ENCODE results near the gene VPS51.
"Not testable (repeated sequence)": the region's sequence is repeated elsewhere in the genome, so short reads cannot be mapped to it uniquely, and the experiment has no call there.

The VPS51 gene

DNA sequence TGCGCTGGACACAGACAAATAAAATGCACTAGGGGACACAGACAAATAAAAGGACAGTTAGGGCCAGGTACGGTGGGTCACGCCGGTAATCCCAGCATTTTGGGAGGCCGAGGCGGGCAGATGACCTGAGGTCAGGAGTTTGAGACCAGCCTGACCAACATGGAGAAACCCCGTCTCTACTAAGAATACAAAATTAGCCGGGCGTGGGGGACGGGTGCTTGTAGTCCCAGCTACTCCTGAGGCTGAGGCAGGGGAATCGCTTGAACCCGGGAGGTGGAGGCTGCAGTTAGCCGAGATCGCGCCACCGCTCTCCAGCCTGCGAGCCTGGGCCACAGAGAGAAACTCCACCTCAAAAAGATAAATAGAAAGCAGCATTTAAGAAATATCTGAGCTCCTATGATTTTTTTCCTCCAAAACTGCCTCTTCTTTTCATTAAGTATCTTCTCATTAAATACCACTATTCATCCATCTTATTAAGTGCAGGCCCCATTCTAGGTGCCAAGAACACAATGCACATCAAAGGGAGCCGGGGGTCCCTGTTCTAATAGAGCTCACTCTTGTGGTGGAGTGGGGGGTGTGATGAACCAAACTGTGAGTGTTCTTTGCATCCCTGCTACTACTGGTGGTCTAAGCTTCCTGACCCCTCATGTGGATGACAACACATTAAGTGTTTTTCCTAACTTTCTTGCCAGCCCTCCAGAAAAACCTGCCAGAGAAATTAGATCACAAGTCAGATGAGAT lies 22.3 kb downstream of the VPS51 start:
- no peak overlapping the region for H3K4me3 ChIP-seq (ENCODE audit: low read depth, low read length)

DNA sequence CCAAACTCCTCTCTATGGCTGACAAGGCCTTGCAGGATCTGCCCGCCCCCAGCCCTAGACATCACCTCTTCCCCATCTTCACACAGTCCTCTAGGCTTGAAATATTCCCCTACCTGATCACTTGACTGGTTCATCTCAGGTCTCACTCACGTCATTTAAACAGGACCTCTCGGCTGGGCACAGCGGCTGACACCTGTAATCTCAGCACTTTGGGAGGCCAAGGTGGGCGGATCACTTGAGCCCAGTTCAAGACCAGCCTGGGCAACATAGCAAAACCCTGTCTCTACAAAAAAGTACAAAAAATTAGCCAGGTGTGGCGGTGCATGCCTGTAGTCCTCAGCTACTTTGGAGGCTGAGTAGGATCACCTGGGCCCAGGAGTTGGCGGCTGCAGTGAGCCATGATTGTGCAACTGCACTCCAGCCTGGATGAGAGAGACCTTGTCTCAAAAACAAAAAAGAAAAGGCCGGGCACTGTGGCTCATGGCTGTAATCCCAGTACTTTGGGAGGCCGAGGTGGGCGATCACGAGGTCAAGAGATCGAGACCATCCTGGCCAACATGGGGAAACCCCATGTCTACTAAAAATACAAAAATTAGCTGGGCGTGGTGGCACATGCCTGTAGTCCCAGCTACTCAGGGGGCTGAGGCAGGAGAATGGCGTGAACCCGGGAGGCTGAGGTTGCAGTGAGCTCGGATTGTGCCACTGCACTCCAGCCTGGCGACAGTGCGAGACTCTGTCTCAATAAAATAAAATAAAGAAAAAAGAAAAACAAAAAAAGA lies 23.1 kb downstream of the VPS51 start:
- H3K4me3 ChIP-seq (ENCODE audit: low read depth, low read length) = not testable (repeated sequence)

DNA sequence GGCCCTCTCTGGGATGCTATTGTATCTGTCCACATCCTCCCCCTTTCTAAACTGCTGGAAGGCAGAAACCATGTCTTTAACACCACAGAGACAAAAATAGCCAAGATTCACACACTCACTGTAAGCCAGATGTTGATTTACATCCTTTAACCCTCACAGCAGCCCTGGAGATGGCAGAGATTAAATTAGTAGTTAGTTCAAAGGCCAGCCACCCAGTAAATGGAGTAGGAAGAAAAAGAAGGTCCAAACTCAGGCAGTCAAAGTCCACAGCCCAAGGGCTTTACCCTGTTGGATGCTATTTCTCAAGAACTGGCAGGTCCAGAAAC lies 23.6 kb downstream of the VPS51 start:
- H3K4me3 ChIP-seq (ENCODE audit: low read depth, low read length) = no peak overlapping the region

DNA sequence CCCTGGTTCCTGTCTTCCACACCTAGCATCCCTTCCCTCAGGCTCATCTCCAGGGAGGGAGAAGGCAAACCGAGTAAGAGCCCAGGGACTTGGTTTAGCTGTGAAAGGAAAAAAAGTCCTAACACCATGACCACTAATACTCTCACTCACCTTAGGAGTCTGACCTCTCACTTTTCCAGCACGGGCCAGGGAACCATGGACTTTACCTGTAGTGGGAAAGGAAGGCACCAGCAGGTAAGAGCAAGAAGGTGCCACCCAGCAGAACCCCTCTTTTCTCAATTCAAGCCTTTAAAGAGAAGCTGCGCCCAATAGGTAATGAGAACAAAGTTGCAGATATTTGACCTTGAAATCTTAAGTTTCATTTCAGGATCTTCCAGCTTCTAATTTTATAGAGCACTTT lies 24.8 kb downstream of the VPS51 start:
- peak overlapping the region; percentile 100 for H3K4me3 ChIP-seq (ENCODE audit: low read depth, low read length)

DNA sequence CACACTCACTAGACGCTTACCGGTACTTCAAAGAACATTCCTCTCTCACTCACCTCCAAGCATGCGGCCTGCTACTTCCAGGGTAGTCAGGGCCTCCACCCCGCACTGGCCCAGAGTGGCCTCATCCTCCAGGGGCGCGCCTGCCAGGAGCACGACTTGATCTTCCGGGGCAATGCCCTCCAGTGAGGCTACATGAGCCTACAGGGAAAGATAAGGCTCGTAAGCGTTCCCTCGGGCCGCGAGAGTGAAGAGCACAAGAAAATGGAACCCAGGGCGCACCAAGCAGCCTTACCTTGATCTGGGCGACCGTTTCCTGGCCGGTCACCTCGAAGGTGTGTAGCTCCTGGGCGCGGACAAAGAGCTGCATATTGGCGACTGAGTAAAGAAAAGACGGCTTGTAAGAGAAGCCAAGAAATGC lies 25.4 kb downstream of the VPS51 start:
- peak overlapping the region; percentile 100 for H3K4me3 ChIP-seq (ENCODE audit: low read depth, low read length)

DNA sequence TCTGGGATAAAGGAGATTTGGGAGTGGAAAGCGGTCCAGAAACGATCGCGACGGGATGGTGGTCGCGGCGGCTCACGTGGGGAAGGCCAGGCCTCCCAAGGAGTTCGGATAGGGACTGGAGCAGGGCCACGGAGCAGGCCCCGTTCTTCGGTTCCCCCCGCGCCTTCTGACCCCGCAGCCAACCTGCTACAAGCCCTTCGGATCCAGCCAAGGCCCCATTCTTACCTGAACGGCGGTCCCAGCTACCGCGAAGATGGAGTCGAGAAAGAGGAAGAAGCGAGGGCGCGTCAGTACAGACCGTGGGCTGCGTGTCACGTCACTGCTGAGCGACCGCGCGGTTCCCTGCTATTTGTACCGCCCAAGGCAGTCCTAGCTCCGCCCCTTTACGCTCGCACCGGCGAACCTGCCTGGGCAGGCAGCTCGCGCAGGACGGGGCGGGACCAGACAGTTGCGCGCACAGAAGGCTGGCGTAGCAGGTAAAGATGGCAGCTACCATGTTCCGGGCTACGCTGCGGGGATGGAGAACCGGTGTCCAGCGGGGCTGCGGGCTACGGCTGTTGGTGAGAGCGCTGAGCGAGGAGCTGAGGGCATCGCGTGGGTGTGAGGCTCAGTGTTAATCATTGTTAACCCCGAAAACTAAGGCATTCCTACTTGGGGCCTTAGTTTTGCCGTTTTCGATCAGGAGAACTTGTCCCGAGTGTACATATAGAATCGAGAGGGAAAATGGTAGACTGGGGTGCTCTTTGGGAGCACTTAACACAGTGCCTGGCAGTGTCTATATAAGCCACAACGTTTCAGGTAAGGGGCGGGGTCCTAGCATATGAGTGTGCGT lies 26.1 kb downstream of the VPS51 start, which contains the start of the genes FAU and MRPL49:
TSS of gene FAU (minus strand) at position 270 of the 832 bp plus-strand sequence. CDS start 321 bp downstream, outside the sequence.
TSS of gene MRPL49 (plus strand) at position 457 of the 832 bp plus-strand sequence. CDS start at position 483, 26 bp downstream.
- peak within 1 kb of the TSS; percentile 100 for H3K4me3 ChIP-seq (ENCODE audit: low read depth, low read length)

DNA sequence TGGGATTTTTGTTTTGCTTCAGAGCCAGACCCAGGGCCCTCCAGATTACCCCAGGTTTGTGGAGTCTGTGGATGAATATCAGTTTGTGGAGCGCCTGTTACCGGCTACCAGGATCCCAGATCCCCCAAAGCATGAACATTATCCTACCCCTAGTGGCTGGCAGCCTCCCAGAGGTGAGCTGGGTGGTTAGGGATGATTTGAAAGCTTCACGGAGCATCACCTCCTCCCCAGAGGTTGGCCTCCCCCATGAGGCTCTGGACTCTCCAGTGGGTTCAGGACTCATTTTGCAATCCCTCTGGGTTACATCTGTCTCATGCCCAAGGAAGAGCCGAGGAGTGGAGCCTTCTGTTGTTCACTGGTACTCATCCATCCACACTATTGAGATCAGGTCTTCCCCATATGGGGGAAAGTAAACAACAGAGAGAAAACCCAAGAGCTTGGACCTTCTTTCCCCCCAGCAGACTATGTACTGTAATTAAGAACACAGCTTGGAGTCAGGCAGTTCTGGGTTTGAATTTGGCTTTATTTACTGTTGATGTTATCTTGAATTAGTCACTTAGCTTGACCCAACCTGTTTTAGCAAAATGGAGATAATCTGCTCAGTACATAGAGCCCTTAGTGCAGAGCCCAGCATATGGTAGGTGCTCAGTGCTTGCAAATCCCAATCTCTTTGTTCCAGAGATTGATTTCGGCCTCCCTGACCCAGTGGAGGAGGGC lies 28.6 kb downstream of the VPS51 start:
- no peak overlapping the region for H3K4me3 ChIP-seq (ENCODE audit: low read depth, low read length)

DNA sequence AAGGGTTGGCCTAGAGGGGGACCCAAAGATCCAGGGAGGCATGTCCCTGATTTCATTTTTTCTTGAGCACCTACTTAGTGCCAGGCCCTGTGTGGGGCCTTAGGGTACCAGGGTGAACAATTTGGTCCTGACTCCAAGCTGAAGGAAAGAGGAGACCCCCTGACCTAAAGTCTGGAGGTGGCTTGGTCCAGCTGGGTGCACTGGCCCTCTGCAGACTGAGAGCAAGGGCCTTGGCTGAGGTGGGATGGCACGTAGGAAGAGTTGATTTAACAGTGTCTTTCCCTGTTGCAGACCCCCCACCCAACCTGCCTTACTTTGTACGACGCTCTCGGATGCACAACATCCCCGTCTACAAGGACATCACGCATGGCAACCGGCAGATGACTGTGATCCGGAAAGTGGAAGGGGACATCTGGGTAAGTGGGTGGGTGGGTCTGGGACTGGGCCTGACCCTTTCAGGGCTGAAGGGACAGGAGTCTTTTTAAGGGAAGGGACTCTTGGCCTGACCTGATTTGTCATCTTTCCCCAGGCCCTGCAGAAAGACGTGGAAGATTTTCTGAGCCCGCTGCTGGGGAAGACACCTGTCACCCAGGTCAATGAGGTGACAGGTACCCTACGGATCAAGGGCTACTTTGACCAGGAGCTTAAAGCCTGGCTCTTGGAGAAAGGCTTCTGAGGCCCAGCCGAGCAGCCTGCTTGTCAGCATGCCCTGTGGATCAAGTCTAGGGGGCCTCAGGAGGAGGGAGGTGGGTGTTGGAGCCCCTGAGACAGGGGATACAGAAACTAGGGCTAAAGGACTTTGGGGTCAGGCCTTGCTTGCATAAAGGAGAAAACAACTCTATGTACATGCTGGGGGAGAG lies 29.4 kb downstream of the VPS51 start:
- no peak overlapping the region for H3K4me3 ChIP-seq (ENCODE audit: low read depth, low read length)

DNA sequence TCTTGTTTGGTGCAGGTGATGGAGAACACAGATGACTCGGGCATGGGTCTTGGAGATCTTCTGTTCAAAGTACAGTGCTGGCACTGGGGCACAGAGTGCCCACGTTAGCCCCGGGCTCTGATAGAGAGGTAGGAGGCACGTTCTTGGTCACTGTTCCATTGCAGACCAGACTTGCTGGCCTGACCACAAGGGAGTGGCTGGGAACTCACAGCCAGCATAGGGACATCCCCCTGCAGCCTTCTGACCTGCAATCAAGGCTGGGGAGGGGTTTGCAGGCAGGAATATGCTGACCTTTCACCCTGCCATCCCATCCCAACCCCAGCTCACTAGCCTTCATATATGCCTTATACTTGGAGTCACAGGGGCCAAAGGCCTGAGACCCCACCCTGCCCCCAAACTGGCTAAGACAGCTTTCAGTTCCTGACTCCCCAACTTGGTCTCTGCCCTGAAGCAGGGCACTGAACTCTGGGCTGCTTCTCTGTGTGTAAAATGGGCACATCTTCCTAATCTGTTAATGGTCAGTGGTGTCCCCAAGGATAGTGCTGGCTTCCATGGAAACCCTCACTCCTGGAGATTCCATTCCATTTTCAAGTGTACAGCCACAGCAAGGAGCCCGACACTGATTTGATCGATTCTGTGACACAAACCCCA lies 30.7 kb downstream of the VPS51 start:
- no peak overlapping the region for H3K4me3 ChIP-seq (ENCODE audit: low read depth, low read length)

DNA sequence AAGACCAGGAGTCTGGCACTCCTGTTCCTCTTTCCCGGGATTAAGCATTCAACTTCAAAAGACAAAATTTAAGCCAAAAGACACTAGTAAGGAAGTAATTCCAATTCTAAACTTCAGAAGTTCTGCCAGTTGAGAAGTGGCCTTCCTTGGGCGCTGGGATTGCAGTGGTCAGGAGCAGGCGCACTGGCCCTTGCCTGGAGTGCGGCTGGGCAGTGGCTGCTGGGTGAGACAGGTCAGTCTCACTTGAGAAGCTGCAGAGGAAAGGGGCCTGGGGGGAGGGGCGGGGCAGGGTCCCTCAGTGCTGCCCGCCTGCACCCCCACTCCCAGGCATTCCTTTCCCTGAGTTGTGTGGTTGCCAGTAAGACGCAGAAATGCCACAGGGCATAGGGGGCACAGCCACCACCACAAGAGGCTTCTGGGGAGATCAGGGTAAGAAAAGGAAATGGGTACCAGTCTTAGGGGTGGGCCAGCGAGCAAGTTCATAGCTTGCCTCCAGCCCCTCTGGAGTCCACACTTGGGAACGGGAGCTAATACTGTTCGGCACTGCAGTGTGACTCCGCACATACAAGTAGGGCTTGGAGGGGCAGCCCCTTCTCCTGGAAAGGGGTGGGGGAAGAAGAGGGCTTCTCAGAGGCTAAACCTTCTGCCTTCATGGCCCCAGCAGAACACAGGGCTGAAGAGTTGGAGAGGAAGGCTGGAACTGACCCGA lies 31.6 kb downstream of the VPS51 start:
- H3K4me3 ChIP-seq (ENCODE audit: low read depth, low read length) = no peak overlapping the region

DNA sequence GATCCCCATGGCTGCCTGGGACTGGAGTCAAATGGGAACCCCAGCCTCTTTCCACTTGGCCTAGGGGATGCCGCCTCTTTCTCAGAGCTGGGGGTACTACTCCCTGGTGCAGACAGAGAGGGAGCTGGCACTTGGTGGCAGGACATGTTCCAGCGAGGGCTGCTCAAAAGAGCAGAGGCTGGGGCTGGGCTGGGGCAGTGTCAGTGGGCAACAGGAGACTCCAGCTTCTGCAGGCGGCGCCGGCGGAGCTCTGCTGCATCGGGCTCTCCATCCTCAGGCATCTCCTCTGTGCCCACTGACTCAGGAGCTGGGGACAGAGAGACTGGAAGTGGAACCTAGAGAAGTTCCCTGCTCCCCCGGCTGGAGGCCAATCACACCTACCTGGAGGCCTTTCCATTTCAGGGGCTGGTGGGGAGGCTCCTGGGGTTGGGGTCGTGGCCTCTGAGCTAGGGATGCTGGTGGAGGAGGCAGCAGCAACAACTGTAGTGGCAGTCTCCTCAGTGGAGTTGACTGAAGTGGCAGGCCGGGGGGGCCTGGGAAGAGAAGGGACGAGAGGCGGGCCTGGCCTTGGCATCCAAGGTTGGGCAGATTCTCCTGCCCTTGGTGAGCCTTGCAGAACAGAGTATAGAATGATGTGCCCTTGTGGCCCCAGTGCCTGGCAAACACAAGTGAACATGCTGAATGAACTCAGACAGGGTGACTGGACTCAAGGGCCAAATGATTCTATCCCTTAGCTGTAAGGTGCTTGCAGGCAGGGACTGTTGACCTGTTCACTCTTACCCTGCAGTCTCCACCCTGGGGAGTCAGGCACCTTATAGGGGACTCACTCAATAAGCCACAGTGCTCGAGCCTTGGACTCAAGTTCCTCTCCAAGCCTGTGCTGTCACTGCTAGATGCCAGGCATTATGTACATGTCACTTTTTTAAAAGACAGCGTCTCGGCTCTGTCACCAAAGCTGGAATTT lies 32.5 kb downstream of the VPS51 start:
- no peak overlapping the region for H3K4me3 ChIP-seq (ENCODE audit: low read depth, low read length)

DNA sequence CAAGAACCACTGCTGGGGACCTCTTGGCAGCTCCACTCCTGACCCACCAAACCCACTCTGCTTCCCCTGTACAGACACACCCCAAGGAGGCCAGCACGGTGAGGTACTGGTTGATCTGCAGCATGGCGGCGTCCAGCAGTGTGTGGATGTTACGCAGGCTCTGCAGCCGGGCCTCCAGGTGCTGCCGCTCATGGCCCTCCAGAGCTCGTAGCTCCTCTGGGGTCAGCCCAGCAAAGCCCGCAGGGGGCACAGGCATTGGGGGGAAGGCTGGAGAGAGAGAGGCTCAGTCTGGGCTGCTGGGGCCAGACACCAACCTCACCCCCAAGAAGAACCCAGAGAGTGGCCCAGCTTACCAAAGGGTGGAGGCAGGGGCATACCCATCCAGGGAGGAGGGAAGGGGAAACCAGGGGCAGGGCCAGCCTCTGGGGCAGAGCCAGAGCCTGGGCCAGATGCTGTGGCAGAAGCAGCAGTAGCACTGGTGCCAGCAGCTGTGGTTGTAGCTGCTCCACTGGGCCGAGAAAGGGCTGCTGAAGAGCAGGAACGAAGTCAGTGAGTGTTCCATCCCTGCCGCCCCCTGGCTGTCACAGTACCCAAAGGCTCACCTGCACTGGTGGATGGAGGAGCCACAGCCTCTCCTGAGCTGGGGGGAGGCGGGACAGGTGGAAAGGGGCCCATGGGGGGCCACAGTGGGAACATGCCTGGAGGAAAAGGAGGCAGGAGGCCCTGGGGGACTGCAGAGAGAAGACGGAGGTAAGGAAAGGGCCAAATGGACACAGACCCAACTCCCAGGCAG lies 33.8 kb downstream of the VPS51 start:
- H3K4me3 ChIP-seq (ENCODE audit: low read depth, low read length) = no peak overlapping the region

DNA sequence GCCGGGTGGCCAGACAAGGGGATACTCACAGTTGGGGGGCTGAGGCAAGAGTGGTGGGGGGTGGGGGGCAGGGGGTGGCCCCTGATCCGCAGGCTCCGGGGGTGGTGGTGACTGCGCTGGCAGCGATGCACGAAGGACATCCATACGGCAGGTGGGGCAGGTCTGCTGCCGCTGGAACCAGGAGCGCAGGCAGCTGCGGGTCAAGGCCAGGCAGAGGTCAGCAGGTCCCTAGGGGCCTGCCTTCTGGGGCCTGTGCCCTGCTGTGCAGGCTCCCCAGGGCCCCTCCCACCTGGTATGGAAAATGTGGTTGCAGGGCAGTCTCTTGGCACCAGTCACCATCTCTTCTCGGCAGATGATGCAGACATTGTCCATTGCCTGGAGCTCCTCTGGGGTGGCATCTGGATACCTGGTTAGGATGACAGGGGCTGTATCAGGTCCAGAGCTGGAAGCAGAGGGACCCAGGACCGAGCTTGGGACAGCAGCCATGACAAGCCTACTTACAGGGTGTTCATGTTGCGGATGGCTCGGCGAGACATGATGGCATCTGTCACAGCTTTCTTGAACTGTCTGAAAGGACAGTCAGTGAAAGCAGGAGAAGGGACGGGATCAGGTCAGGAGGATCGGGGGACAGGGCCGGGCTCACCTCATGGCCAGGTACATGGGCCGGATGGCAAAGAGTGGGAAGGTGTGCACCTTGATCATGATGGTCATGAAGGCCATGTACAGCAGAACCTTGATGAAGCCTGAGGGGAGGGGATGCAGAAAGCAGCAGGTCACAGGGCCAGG lies 34.8 kb downstream of the VPS51 start:
- no peak overlapping the region for H3K4me3 ChIP-seq (ENCODE audit: low read depth, low read length)

DNA sequence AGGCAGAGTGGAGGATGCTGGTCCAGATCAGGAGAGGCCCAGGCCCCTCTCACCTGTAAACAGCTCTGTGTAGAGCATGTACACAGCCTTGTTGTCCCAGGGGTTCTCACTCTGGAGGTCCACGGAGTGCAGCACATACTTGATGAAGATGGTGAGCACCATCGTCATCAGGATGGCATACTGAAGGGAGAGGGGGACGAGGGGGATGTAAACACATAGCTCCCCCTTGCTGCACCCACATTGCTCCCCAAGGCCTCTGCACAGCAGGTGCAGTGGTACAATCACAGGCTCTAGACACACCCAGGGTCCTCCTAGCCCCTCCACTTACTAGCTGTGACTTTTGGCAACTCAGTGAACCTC lies 35.4 kb downstream of the VPS51 start:
- no peak overlapping the region for H3K4me3 ChIP-seq (ENCODE audit: low read depth, low read length)

DNA sequence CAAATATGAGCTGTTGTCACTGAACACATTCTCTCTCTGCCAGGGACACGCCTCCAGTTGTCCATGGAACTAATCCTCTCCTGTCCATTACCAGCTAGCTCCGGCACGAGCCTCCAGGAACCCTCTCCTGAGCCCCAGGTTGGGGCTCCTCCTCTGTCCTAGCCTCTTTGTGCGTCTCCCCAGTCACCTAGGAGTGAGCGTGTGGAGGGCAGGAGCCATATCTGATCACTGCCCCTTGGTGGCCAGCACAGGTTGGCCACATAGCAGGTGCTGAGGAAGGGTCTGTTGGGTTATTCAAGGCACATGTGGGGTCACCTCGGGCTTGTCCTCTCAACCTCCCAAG lies 35.9 kb downstream of the VPS51 start:
- no peak overlapping the region for H3K4me3 ChIP-seq (ENCODE audit: low read depth, low read length)

Measured in iPS-11a (cell line).